Astrocyte (in vitro differentiated cells and primary cell): ENCODE measurements around the gene SPATA6L.

Source experiments
- CTCF ChIP-seq: IDR thresholded peaks from 2 replicates; pipeline ENCODE4 v1.5.1; 2011; ENCODE audit warnings: low read depth, mild to moderate bottlenecking, inconsistent platforms, low read length, moderate library complexity; ENCODE audit not compliant: insufficient read depth
- EZH2 ChIP-seq: IDR thresholded peaks from 2 replicates; pipeline ENCODE4 v1.6.1; 2012; ENCODE audit warnings: mild to moderate bottlenecking, low read length, inconsistent platforms; ENCODE audit not compliant: insufficient read depth

GRCh38 chr9:4563105-4563504, 103.2 kb downstream of the SPATA6L start:
- TF ChIP-seq CTCF (no peak), EZH2 (no peak)
